Effector memory CD4-positive, alpha-beta T cell (primary cell): Measurements from ENCODE around the gene GNA15.

ENCODE experiments used
- DNase-seq, 3 donors: peaks; one replicate each; pipeline ENCODE4 v3.0.0-alpha.2; 2020
- H3K27ac ChIP-seq: 2 replicates; pipeline ENCODE4 v1.7.0; 2013; ENCODE audit warnings: mild to moderate bottlenecking, low read length, moderate library complexity; ENCODE audit not compliant: insufficient read depth, poor library complexity, severe bottlenecking
- H3K27me3 ChIP-seq: replicated peaks from 2 replicates; pipeline ENCODE4 v1.7.0; 2013; ENCODE audit warnings: mild to moderate bottlenecking, low read length; ENCODE audit not compliant: insufficient read depth, control insufficient read depth, poor library complexity, severe bottlenecking
- H3K36me3 ChIP-seq: 2 replicates; pipeline ENCODE4 v1.7.0; 2013; ENCODE audit warnings: mild to moderate bottlenecking, low read length, moderate library complexity; ENCODE audit not compliant: control insufficient read depth, insufficient read depth
- H3K4me1 ChIP-seq: 2 replicates; pipeline ENCODE4 v1.7.0; 2013; ENCODE audit warnings: low read length, mild to moderate bottlenecking; ENCODE audit not compliant: control insufficient read depth, insufficient read depth, poor library complexity, severe bottlenecking
- H3K4me3 ChIP-seq: 2 replicates; pipeline ENCODE4 v1.7.0; 2013; ENCODE audit warnings: low read length, low read depth, mild to moderate bottlenecking; ENCODE audit not compliant: insufficient read depth, poor library complexity, severe bottlenecking
- H3K9me3 ChIP-seq: 2 replicates; pipeline ENCODE4 v1.7.0; 2013; ENCODE audit warnings: mild to moderate bottlenecking, low read length, moderate library complexity; ENCODE audit not compliant: control insufficient read depth

The GNA15 gene

GRCh38 chr19:3192228-3192635 lies 56.4 kb downstream of the GNA15 start:
- Histone ChIP-seq H3K4me1 (peaks cover 23% of the 10 kb centered on the region), H3K9me3 (no peaks in the 10 kb centered on the region), H3K4me3 (no peak overlapping the region), H3K27ac (no peak overlapping the region), H3K27me3 (no peaks in the 10 kb centered on the region), H3K36me3 (peaks cover 14% of the 10 kb centered on the region)
- DNase-seq = no peak

DNA sequence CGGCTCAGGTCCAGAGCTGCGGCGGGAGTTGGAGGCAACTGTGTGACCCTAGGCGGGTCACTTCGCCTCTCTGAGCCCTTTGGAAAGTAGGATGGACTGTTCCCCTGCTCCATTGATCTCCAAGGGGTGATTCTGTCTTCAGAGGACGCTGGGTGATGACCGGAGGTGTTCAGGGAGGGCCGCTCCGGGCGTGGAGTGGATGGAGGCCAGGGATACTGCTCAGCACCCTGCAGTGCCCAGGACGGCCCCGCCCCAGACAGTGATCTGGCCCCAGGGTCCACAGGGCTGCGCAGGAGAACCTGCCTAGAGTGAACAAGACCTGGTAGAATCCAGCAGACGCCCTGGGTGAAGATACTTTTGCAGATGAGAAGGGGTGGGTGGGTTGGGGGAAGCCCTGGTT lies 56.9 kb downstream of the GNA15 start:
- Histone ChIP-seq H3K4me3 (no peak overlapping the region), H3K36me3 (peaks cover 14% of the 10 kb centered on the region), H3K9me3 (no peaks in the 10 kb centered on the region)

GRCh38 chr19:3193256-3194105 lies 57.6 kb downstream of the GNA15 start:
- Histone ChIP-seq H3K27ac (no peak overlapping the region), H3K9me3 (no peaks in the 10 kb centered on the region), H3K36me3 (peaks cover 14% of the 10 kb centered on the region), H3K4me3 (no peak overlapping the region), H3K27me3 (no peaks in the 10 kb centered on the region), H3K4me1 (peaks cover 11% of the 10 kb centered on the region)
- no peak for DNase-seq

More for the DNA sequence above, 56.9 kb downstream of the GNA15 start:
- Histone ChIP-seq H3K27ac (no peak overlapping the region), H3K27me3 (no peaks in the 10 kb centered on the region), H3K4me1 (peaks cover 18% of the 10 kb centered on the region)
- DNase-seq = no peak

- no peaks in the 10 kb centered on the region for H3K9me3 ChIP-seq
- H3K27ac ChIP-seq = no peak overlapping the region
- peaks cover 14% of the 10 kb centered on the region for H3K36me3 ChIP-seq
- no peak overlapping the region for H3K4me3 ChIP-seq
- no peak for DNase-seq
- no peaks in the 10 kb centered on the region for H3K27me3 ChIP-seq
- H3K4me1 ChIP-seq = peaks cover 2% of the 10 kb centered on the region
Measured at GRCh38 chr19:3194106-3195087, 58.6 kb downstream of the GNA15 start.

GRCh38 chr19:3196064-3196932 lies 60.5 kb downstream of the GNA15 start:
- Histone ChIP-seq H3K27ac (no peak overlapping the region), H3K4me1 (no peaks in the 10 kb centered on the region), H3K27me3 (no peaks in the 10 kb centered on the region), H3K36me3 (peaks cover 14% of the 10 kb centered on the region), H3K9me3 (no peaks in the 10 kb centered on the region), H3K4me3 (no peak overlapping the region)
- DNase-seq = no peak

GRCh38 chr19:3196933-3197205 lies 61.0 kb downstream of the GNA15 start:
- Histone ChIP-seq H3K36me3 (peaks cover 14% of the 10 kb centered on the region), H3K27me3 (no peaks in the 10 kb centered on the region)

GRCh38 chr19:3198901-3199700 lies 63.3 kb downstream of the GNA15 start:
- Histone ChIP-seq H3K4me1 (no peaks in the 10 kb centered on the region), H3K27me3 (no peaks in the 10 kb centered on the region), H3K27ac (no peak overlapping the region), H3K4me3 (no peak overlapping the region), H3K36me3 (peaks cover 11% of the 10 kb centered on the region), H3K9me3 (no peaks in the 10 kb centered on the region)
- DNase-seq = no peak

More at GRCh38 chr19:3196933-3197205, 61.0 kb downstream of the GNA15 start:
- H3K4me3 ChIP-seq = no peak overlapping the region
- H3K9me3 ChIP-seq = no peaks in the 10 kb centered on the region
- H3K4me1 ChIP-seq = no peaks in the 10 kb centered on the region
- DNase-seq = no peak
- H3K27ac ChIP-seq = no peak overlapping the region

DNA sequence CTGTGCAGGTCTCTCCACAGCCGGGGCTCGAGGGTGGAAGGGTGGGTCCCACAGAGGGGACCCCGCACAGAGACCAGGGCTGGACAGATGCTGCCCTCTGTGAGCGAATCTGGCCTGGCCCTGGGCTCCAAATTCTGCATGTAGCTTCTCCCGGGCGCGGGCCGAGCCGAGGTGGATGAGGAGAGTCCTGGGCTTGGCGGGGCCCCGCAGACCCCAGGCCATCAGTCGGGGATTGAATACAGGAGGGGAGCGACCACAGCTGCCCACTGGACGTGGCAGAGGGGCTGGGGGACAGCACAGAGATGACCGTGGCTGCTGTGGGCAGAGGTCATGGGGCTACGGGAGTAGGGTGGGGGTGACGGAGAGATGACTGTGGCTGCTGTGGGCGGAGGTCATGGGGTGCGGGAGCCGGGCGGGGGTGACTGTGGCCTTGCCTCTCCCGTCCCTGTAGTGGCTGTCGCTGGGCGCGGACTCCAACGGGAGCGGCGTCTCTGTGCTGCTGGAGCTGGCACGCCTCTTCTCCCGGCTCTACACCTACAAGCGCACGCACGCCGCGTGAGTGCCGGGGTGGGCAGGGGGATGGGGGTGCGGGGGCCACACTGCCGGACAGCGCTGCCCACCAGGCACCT lies 65.4 kb downstream of the GNA15 start:
- H3K4me1 ChIP-seq = no peaks in the 10 kb centered on the region
- H3K4me3 ChIP-seq = no peak overlapping the region
- no peak overlapping the region for H3K27ac ChIP-seq
- H3K9me3 ChIP-seq = no peaks in the 10 kb centered on the region
- peaks cover 19% of the 10 kb centered on the region for H3K36me3 ChIP-seq
- no peaks in the 10 kb centered on the region for H3K27me3 ChIP-seq
- DNase-seq = no peak

GRCh38 chr19:3201911-3202310 lies 66.1 kb downstream of the GNA15 start:
- Histone ChIP-seq H3K4me3 (no peak overlapping the region), H3K9me3 (no peaks in the 10 kb centered on the region), H3K4me1 (no peaks in the 10 kb centered on the region), H3K36me3 (peaks cover 21% of the 10 kb centered on the region), H3K27me3 (no peaks in the 10 kb centered on the region), H3K27ac (no peak overlapping the region)
- no peak for DNase-seq
